ENCODE results near the gene MTFR1L.

The MTFR1L gene

GRCh38 chr1:25808481-25809244, 11.1 kb upstream of the MTFR1L start:
- DNase-seq: no peak

- no peak for DNase-seq
These were observed 10.3 kb upstream of the MTFR1L start for GRCh38 chr1:25809283-25809926.

- DNase-seq: no peak
These were observed 9.8 kb upstream of the MTFR1L start for GRCh38 chr1:25809929-25810328.

- peak; percentile 7 for DNase-seq
These were observed 9.1 kb upstream of the MTFR1L start for GRCh38 chr1:25810341-25811299.

GRCh38 chr1:25811384-25812082, 8.2 kb upstream of the MTFR1L start:
- DNase-seq: no peak

GRCh38 chr1:25813071-25813733, 6.6 kb upstream of the MTFR1L start:
- DNase-seq: no peak

GRCh38 chr1:25813734-25814471, 5.9 kb upstream of the MTFR1L start:
- no peak for DNase-seq

- no peak for DNase-seq
These were observed 5.1 kb upstream of the MTFR1L start for GRCh38 chr1:25814549-25815087.

- no peak for DNase-seq
These were observed 4.3 kb upstream of the MTFR1L start for GRCh38 chr1:25815208-25816111.

GRCh38 chr1:25816112-25816718, 3.5 kb upstream of the MTFR1L start:
- no peak for DNase-seq

GRCh38 chr1:25817840-25818501, 1.8 kb upstream of the MTFR1L start:
- no peak for DNase-seq

- DNase-seq: no peak
These were observed 1.2 kb upstream of the MTFR1L start for GRCh38 chr1:25818569-25818968.

GRCh38 chr1:25820247-25821111, 725 bp downstream of the MTFR1L start:
- DNase-seq: no peak

GRCh38 chr1:25821112-25821476, 1.3 kb downstream of the MTFR1L start:
- DNase-seq: no peak

- no peak for DNase-seq
These were observed 1.9 kb downstream of the MTFR1L start for GRCh38 chr1:25821630-25822091.

- no peak for DNase-seq
These were observed 5.9 kb downstream of the MTFR1L start for GRCh38 chr1:25825605-25826004.

- DNase-seq: no peak
These were observed 6.8 kb downstream of the MTFR1L start for GRCh38 chr1:25826571-25826970.

GRCh38 chr1:25828491-25828890, 8.7 kb downstream of the MTFR1L start:
- no peak for DNase-seq
